ENCODE data around the gene SHANK1. TPM values are rescaled to one million over a fixed set of nuclear protein-coding genes. Genes with fewer than 3 reads are reported as not detected.
"Not testable (repeated sequence)": the region's sequence is repeated elsewhere in the genome, so short reads cannot be mapped to it uniquely, and the experiment has no call there.

SHANK1 gene
- total RNA-seq, 1 experiment from 2014 or later, result 16.4 TPM

GRCh38 chr19:50624949-50625600 is 94.5 kb downstream of the SHANK1 start:
- no peak for DNase-seq (ENCODE audit: low spot score)
- in situ Hi-C loops (cut with HindIII; ENCODE audit: low sequenced_read_pairs), result no loop called here

- DNase-seq (ENCODE audit: low spot score); in situ Hi-C loops (cut with HindIII; ENCODE audit: low sequenced_read_pairs): not testable (repeated sequence)
Measured at GRCh38 chr19:50620394-50620906, 99.2 kb downstream of the SHANK1 start.

- DNase-seq (ENCODE audit: low spot score); in situ Hi-C loops (cut with HindIII; ENCODE audit: low sequenced_read_pairs): not testable (repeated sequence)
Measured at GRCh38 chr19:50619184-50619583, 100.4 kb downstream of the SHANK1 start.

GRCh38 chr19:50618379-50618778 is 101.2 kb downstream of the SHANK1 start:
- DNase-seq (ENCODE audit: low spot score); in situ Hi-C loops (cut with HindIII; ENCODE audit: low sequenced_read_pairs): not testable (repeated sequence)

GRCh38 chr19:50612504-50613404 is 106.8 kb downstream of the SHANK1 start:
- DNase-seq (ENCODE audit: low spot score); in situ Hi-C loops (cut with HindIII; ENCODE audit: low sequenced_read_pairs): not testable (repeated sequence)

Other genes with a start within 250 kb of the SHANK1 start
- 104 and 113 TPM in 2 replicates for gene EMC10, start 243.3 kb downstream of the SHANK1 start, total RNA-seq (2014; rRNA removed; shearing (Covaris generic))
- 0.10 and 1.5 TPM in 2 replicates for gene GARIN5A, start 243.0 kb downstream of the SHANK1 start, total RNA-seq (2014; rRNA removed; shearing (Covaris generic))
- gene JOSD2, start 208.6 kb downstream of the SHANK1 start, total RNA-seq (2014; rRNA removed; shearing (Covaris generic)), result 13.6 and 33.3 TPM in 2 replicates
- gene ASPDH, start 205.9 kb downstream of the SHANK1 start, total RNA-seq (2014; rRNA removed; shearing (Covaris generic)), result not detected in 2 replicates
- gene LRRC4B, start 151.4 kb downstream of the SHANK1 start, total RNA-seq (2014; rRNA removed; shearing (Covaris generic)), result 16.5 and 19.2 TPM in 2 replicates
- 2.7 and 5.7 TPM in 2 replicates for gene SYT3, start 79.9 kb downstream of the SHANK1 start, total RNA-seq (2014; rRNA removed; shearing (Covaris generic))
- gene C19orf81, start 70.4 kb downstream of the SHANK1 start, total RNA-seq (2014; rRNA removed; shearing (Covaris generic)), result 10.0 and 13.1 TPM in 2 replicates
- 91.4 and 132 TPM in 2 replicates for gene CLEC11A, start 3.6 kb upstream of the SHANK1 start, total RNA-seq (2014; rRNA removed; shearing (Covaris generic))
- not detected in 2 replicates for gene GPR32, start 50.7 kb upstream of the SHANK1 start, total RNA-seq (2014; rRNA removed; shearing (Covaris generic))
- gene ACP4, start 70.6 kb upstream of the SHANK1 start, total RNA-seq (2014; rRNA removed; shearing (Covaris generic)), result not detected in 2 replicates
- gene KLK1, start 104.0 kb upstream of the SHANK1 start, total RNA-seq (2014; rRNA removed; shearing (Covaris generic)), result not detected in 2 replicates
- gene KLK15, start 113.8 kb upstream of the SHANK1 start, total RNA-seq (2014; rRNA removed; shearing (Covaris generic)), result not detected in 2 replicates
- gene KLK3, start 135.1 kb upstream of the SHANK1 start, total RNA-seq (2014; rRNA removed; shearing (Covaris generic)), result not detected in 2 replicates
- not detected in 2 replicates for gene KLK2, start 153.6 kb upstream of the SHANK1 start, total RNA-seq (2014; rRNA removed; shearing (Covaris generic))
- not detected in 2 replicates for gene KLK4, start 191.6 kb upstream of the SHANK1 start, total RNA-seq (2014; rRNA removed; shearing (Covaris generic))
- 0.58 TPM in 1 of 2 replicates, not detected in the other for gene KLK5, start 233.2 kb upstream of the SHANK1 start, total RNA-seq (2014; rRNA removed; shearing (Covaris generic))
- gene KLK6, start 249.8 kb upstream of the SHANK1 start, total RNA-seq (2014; rRNA removed; shearing (Covaris generic)), result not detected in 2 replicates